Effector CD4-positive, alpha-beta T cell (primary cell): ENCODE data around the gene RAB26.

ENCODE experiments used
- DNase-seq: peaks from one replicate; pipeline ENCODE4 v3.0.0-alpha.2; 2020

Gene RAB26

DNA sequence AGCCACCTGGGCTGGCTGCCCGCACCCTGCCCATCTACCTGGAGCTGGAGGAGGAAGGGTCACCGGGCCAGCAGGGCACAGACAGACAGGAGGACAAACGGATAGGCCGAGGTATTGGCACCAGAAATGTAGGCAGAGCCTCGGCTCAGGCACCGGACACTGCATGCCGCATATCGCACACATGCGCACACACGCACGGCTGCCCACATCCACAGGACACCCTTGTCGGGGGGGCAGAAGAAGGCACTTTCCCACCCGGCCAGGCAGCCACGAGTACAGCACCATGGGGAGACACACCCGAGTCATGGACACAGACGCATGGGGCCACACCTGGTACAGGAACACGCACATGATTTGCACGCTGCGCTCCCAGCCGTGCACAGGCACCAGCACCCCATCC lies 33.5 kb downstream of the RAB26 start:
- no peak for DNase-seq

DNA sequence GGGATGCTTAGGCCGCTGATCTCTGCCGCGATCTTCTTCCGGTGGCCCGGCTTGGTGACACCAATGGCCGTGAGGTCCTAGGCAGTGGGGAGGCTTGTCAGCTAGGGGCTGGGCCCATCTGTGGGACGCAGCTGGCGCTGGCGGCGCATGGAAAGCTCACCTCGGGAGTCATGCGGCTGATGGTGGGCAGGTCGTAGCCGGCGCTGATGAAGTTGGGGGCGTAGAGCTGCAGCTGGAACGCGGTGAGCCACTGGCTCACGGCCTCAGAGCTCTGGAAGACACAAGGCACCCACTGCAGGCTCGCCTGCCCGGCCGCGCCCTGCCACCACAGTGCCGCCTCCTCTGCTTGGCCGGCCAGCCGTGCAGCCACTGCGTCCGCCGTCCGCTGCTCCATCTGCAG lies 35.2 kb downstream of the RAB26 start:
- DNase-seq = no peak

DNA sequence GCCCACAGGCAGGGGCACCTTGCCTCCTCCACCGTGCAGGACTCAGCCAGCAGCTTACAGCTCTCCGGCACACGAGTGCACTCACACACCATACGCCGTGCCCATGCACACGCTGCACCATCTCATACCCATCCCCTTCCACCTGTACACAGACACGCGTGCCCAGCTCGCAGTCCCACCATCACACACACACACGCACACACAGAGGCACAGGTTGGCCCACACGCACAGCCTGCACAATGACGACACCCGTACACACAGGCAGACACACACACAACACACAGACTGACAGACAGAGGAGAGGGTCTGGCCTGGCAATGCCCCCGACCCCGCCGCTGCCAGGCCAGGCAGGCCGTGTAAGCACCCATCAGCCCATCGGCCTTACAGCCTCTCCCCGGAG lies 35.9 kb downstream of the RAB26 start:
- DNase-seq = no peak

DNA sequence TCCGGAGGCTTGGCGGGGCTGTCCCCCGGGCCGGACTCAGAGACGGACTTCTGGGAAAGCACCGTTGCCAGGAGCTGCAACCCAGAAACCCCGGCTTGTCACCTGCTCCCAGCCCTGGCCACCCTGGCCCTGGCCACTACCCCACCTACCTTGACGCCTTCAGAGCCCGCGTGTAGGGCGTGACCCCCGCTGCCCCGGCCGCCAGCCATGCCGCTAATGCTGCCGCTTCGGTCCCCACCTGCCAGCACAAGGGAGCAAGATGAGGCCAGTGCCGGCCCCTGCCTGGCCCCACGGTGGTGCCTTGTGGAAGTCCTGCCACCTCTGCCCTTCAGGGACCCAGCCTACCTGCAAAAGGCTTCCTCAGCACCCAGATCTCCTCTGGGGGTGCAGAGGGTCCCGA lies 36.5 kb downstream of the RAB26 start:
- DNase-seq = no peak

DNA sequence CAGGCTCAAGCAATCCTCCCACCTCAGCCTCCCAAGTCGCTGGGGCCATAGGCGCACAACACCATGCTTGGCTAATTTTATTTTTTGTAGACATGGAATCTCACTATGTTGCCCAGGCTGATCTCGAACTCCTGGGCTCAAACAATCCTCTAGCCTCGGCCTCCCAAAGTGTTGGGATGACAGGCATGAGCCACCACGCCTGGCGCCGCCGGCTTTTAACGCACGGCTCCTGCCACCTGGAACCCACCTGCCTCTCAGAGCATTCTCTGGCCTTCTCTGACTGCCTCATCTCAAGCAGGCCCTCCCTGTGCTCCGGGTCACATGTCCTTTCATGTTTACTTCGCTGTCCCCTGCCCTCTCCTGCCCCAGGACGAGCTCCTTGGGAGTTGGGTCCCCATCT lies 37.6 kb downstream of the RAB26 start:
- DNase-seq = no peak

DNA sequence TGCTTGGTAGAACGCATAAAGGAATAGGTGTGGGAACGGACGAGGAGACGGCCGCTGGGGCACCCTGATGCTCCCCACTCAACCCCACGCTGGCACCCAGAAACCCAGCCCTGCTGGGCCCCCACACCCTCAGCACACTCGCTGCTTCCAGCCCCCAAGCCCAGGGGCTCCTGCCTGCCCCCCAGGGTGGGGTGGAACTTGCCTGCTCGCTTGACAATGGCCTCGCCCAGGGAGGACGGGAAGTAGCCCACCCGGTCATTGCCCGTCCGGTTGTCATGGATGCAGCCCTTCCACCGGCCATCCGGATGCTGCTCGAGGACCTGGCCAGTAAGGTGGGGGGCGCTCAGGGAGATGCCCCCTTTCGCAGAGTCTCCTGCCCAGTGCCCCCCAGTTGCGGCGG lies 38.1 kb downstream of the RAB26 start:
- no peak for DNase-seq

DNA sequence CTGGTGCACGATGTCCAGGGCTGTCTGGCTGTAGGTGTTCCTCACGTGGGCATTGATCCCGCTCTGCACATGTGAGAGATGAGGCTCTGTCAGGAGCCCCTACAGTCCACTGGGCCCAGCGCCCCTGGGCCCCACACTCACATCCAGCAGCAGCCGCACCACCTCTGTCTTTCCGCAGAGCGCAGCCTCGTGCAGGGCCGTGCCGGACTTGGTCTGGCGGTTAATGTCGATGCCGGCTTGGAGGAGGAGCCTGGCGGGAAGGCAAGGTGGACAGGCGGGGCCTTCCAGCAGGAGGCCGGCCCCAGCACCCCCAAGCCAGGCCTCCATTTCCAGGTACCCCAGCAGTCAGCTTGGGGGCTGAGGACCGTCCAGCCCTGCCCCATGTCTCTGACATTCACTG lies 38.8 kb downstream of the RAB26 start:
- DNase-seq = no peak

DNA sequence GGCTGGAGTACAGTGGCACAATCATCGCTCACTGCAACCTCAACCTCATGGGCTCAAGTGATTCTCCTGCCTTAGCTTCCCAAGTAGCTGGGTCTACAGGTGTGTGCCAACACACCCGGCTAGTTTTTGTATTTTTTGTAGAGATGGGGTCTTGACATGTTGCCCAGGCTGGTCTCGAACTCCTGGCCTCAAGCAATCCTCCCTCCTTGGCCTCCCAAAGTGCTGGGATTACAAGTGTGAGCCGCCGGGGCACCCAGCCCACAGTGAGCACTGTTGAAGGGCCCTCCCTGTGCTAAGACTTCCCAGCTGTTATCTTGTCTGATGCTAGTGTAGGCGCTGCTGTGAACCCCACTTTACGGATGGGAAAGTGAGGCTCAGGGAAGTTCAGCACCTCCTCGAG lies 40.0 kb downstream of the RAB26 start:
- no peak for DNase-seq

DNA sequence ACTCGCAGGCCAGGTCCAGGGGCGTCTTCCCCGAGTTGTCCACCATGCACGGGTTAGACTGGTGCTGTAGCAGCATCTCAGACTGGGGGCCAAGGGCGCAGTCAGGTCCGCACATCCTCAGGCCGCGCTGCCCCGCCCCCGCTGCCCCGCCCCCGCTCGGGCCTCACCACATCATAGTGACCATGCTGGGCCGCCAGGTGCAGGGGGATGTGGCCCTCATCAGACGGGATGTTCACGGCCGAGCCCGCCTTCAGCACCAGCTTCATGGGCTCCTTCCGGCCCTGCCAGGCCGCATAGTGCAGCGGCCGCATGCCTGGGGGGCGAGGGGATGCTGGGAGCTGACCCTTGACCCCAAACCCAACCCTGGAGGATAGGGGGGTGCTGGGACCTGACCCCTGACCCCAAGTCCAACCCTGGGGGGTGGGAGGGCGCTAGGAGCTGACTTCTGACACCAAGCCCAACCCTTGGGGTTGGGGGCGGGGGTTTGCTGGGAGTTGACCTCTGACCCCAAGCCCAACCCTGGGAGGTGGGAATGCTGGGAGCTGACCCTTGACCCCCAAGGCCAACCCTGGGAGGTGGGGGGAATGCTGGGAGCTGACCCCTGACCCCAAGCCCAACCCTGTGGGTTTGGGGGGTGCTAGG lies 40.9 kb downstream of the RAB26 start:
- DNase-seq = no peak

DNA sequence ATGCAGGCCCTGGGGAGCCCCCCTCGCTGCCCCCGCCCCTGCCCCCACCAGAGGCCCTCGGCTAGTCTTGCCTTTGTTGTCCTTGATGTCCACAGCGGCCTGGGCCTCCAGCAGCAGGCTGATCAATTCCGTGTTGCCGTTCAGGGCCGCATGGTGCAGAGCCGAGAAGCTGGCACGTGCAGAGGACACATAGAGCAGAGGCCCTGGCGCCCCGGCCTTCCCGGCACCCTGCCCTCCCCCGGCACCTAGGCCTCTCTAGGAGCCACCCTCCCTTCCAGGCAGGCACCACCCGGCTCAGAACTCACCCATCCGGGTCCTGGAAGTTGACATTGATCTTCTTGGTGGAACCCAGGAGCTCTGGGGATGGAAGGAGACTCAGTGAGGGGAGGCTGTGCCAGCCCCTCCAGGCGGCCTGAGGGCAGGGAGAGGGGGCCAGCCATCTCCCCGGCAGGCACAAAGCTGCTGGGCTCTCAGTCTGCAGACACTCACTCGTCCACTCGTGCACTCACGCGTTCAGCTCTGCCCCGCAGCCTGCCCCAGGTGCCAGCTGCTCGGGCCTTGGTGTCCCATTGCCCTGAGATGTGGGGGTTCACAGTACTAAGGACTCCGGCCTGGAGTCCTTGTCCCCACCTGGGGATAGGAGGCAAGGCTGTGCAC lies 41.7 kb downstream of the RAB26 start:
- no peak for DNase-seq

DNA sequence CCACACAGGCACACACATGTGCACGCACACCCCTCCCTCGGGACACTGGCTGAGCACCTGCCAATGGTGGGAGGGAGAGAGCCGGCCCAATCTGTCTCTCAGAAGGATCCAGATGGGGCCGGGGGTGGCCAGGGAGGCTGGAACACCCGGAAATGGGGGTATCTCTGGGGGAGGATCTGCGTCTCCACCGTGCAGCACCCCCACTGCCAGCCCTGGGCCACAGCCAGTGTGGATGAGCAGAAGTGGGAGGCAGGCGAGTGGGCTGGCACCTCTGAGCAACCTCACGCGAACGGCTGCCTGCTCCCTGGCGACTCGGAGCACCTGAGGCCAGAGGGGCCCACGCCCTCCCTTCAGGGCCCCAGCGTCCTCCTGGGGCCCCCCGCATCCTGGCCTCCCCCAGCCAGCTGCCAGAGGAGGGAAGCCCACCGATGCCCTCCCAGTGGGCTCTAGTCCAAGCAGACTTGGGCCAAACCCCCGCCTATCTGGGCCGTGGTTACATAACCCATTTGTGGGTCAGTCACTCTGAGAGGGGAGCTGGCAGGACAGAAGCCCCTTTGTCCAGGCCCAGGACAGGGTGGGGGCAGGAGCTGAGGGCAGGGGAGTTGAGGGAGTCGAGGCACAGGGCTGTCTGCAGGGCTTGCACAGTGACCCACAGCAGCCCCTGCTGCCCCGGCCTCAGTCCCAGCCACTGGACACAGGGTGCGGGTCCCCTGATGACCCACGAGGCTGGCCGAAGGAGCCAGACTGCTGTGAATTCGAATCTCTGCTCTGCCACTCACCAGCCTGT lies 42.4 kb downstream of the RAB26 start:
- DNase-seq = no peak

DNA sequence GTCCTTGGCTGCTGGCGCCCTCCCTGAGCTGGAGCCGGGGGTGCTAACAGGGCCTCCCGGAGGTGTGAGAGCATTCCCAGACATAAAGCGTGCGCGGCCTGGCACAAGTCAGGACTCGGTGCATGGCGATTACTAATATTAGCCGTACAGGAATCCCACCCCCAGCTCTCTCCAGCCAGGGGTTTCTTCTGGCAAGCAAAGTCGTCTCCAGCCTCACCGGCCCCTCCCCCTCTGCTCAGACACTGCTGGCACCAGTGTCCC lies 43.0 kb downstream of the RAB26 start:
- DNase-seq = no peak

DNA sequence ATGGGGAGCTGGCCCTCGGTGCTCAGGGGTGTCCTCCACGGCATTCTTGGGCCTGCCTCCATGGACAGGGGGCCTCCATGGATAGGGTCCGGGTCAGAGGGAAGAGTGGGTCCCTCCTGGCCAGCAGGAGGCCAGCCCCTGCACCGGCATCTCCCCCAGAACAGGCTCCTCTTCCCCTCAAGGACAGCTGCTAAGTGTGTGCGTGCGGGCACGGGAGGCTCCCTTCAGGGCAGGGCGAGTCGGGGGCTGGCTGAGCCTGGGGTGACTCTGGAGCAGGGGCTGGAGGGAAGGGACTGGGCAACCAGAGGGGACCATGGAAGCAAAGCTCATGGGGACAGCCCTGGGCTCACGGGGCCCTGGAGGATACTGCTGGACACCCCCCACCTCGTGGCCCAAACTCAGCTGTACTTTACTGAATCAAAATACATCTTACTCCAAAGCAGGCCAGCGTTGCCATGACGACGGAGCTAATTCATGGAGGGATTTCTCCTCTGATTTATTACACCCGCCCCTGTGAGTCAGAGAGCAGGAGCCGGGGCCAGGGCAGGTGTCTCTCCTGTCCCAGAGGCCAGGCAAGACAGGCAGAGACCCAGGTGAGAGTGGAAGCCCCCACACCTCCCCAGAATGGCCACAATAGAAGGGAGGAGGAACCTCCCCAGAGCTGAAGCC lies 45.9 kb downstream of the RAB26 start:
- no peak for DNase-seq

DNA sequence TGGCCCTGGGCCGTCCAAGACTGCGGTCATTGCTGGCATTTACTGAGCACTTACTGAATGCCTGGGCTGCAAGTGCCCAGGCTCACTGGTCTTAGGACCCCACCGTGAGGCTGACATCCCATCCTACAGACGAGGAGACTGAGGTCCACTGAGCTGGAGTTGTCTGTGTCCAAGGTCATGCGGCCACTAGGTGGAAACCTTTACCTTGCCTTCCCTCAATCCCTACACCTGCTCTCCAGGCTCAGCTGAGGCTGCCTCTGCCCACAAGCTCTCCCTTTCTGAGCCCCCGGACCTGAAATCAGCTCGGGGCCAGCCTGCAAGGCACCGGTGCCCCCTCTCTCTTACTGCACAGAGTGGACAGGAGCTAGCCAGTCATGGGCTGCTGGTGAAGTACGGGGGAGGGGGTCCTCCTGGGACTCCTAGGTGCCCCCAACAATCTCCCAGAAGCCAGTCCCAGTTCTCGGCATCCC lies 46.5 kb downstream of the RAB26 start:
- DNase-seq = peak; percentile 44

DNA sequence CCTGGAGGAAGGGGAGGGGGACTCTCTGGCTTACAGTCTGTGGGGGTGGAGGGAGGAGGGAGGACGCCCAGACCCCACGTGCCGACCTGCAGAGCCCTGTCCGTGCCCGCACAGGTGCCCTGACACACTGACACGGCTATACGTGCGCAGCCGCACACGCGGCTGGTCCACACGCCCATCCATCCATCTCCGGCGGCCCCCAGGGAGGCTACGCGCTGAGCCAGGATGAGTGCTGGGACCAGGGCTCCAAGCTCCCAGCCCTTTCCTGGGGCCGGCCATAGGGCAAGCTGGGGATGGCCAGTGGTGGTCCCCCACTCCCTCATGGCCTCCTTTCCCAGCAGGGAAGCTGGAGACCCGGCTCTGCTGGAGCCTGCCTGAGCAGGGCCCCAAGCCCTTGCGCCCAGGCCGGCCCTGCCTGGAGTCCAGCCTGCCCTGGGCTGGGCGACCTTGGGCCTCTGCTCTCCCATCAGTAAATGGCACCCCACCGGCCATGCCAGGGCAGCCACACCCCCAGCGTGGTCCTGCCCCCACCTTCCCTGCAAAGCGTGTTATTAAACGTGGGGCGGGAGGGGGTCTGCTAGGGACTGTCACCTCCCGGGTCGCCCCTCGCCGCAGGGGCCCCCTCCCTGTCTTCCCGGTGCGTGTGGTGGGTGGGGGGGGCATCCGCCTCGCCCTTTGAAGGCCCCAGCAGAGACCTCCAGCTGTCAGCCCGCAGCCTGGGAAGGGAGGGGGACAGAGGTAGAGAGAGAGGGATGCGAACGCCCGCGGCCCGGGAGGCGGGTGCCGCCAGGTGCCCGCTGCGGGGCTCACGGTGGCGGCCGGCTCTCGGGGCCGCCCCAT lies 47.1 kb downstream of the RAB26 start:
- DNase-seq = no peak

DNA sequence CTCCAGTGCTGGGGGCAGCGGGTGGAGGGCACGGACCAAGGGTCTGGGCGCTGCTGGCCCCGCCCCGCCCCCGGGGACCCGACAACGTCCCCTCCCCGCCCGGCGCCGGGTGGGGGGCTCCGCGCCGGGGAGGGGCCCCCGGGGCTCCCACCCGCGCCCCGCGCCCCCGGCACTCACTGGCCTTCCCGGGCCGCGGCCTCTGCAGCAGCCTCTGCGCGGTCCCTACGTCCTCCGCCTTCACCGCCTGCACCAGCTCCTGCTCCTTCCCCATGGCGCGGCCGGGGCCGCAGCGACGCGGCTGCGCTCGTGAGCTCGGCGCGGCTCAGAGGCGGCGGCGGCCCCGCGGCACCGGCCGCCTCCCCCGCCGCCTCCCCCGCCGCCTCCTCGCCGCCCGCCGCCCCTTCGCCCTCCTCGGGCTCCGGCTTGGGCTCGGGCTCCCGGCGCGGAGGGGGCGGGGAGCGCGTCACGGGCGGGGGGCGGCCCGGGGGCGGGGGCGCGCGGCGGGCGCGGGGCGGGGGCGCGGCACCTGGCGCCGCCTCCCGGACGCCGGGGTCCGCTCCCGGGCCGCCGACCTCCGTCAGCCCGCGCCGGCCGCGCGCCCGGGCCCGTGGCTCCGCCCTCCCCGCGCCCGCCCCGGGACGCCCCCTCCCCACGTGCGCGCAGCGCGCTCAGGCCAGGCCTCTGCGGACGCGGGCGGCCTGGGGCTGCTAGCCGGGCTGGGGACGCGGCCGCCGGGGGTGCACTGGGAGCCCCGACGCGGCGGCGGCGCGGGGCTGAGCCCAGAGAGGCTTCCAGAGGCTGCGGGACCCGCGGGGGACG lies 47.9 kb downstream of the RAB26 start, which contains the start of gene CASKIN1:
Gene CASKIN1, minus strand, starts transcription at position 444 of the 819 bp plus-strand sequence. Its CDS starts 173 bp downstream, at position 271.
- no peak for DNase-seq

DNA sequence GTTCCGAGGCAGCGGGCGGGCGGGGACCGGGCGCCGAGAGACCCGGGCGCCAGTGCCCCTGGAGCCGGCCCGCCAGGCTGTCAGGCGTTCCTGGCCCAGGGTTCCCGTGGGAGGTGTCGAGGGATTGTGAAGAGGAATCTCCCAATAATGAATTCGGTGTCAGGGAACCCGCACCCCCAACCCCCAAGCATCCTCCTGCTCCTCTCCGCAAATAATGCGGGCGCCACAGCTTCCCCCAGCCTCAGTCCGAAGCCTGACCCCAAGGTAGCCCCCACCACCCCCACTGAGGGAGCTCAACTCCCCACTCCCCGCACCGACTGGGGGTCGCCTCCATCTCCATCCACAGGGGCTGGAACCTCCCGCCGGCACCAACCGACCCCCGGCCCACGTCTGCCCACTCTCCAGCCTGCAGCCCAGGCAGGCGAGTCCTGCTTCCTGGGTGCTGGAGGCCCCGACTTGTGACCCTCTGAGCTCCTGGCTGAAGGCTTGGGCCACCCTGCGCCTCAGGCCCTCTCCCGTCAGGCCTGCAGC lies 48.6 kb downstream of the RAB26 start:
- no peak for DNase-seq

DNA sequence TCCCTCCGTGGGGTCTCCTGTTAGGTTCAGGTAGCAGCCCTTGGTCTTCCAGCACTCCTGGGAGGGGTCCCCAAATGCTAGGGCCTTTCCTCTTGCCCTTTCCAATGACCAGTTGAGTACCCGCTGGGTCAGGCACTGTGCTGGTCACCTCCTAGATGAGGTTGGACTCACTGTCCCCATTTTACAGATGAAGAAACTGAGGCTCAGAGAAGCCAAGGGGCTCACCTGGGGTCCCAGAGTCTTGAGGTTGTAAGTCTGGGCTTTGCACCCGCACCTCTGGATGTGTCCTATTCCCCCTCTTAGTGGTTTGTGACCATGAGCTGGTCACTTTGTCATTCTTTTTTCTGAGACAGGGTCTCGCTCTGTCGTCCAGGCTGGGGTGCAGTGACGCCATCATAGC lies 49.3 kb downstream of the RAB26 start:
- no peak for DNase-seq

DNA sequence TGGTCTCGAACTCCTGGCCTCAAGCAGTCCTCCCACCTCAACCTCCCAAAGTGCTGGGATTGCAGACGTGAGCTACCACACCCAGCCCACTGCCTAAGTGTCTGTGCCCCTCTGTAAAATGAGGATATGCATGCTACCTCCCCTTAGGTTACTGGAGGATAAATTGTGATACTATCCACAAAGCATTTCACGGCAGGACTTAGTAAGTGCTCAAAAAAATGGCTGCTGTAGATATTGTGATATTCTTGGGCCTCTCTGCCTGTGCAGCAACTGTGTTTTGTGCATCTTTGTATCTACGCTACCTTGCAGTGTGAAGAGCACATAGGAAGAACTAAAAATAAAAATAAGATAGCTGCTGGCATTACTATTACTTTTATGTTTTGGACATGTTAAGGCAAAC lies 49.9 kb downstream of the RAB26 start:
- DNase-seq = no peak

DNA sequence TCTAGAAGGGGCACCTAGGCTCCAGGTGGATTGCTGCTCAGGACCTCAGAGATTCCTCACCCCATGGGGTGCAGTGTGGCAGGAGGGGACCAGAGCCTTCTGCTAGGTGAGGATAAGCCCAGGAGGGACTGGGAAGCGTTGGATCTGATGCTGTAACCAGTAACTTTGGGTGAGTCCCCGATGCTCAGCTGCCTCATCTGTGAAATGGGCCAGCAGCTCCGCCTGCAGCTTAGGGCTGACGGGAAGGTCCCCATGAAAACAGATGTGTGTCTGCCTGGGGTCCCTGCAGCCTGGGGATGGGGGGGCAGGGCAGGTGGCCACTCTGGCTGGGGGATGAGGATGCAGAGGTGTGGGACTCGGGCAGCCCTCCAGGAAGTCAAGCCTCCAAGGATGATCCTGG lies 50.7 kb downstream of the RAB26 start:
- no peak for DNase-seq

DNA sequence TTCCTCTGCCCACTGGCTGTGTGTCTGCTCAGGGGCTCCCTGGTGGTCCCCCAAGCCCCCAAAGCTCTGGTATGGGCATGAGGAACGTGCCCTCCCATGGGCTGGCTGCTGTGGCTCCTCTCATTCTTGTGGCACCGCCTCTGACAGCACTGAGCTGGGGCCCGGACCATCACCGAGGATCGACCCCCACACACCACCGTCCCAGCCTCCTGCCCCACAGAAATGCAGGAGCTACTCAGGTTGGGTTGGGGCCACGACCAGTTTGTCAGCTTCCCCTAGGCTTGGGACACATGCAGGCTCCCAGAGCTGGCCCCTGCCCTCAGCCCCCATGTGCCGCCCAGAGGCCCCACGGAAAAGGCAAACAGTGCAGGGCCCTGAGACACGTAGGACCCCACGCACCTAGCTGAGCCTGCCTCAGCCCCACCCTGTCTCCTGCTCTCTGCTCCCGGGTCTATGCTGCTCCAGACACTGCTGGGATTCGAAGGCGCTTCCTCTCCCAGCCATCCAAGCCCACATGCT lies 51.3 kb downstream of the RAB26 start:
- no peak for DNase-seq
